Left lung (tissue), 10 donors: Measurements from ENCODE around the gene KLC4. TPM values are rescaled to one million over a fixed set of nuclear protein-coding genes. Genes with fewer than 3 reads are reported as not detected.
A peak's percentile ranks its signal among the peaks of the same experiment; 100 is the strongest.
"Not testable (repeated sequence)": the region's sequence is repeated elsewhere in the genome, so short reads cannot be mapped to it uniquely, and the experiment has no call there.

Experiments
- ATAC-seq: fragments of 200-7000 bp; cut with Tn5 transposase; one replicate; pipeline ENCODE4 v1.9.1; 2020; ENCODE audit warnings: moderate library complexity
- DNase-seq, 4 donors: peaks; one replicate each; pipeline ENCODE4 v3.0.0-alpha.2; 2013 to 2020
- H3K27ac ChIP-seq, 2 donors: fragments of 200-600 bp; sonication (generic) in 1 of 2; one replicate each; pipeline versions ENCODE4 v1.5.0 to v1.8.0; 2020 to 2021
- H3K27me3 ChIP-seq, 2 donors: fragments of 200-600 bp; sonication (generic) in 1 of 2; one replicate each; pipeline versions ENCODE4 v1.5.0 to v1.8.0; 2020 to 2021
- H3K36me3 ChIP-seq, 2 donors: fragments of 200-600 bp; sonication (generic) in 1 of 2; one replicate each; pipeline versions ENCODE4 v1.5.0 to v1.8.0; 2020 to 2021
- H3K4me1 ChIP-seq, 2 donors: fragments of 200-600 bp; one replicate each; pipeline ENCODE4 v1.8.0; 2021
- H3K4me3 ChIP-seq, 2 donors: fragments of 200-600 bp; sonication (generic) in 1 of 2; one replicate each; pipeline versions ENCODE4 v1.5.0 to v1.8.0; 2020 to 2021; ENCODE audit warnings: mild to moderate bottlenecking in 1 of 2
- H3K9me3 ChIP-seq, 2 donors: fragments of 200-600 bp; sonication (generic) in 1 of 2; one replicate each; pipeline versions ENCODE4 v1.5.0 to v1.8.0; 2020 to 2021
- CTCF ChIP-seq, 2 donors: fragments of 200-600 bp; sonication (generic) in 1 of 2; IDR thresholded peaks; one replicate each; pipeline versions ENCODE4 v1.5.0 to v1.8.0; 2021; ENCODE audit warnings: antibody characterized with exemption in 2 of 2
- intact Hi-C, 2 donors: fragments of 100-400 bp; cut with DNase I; formaldehyde crosslinking; loops; one replicate each; pipeline versions ENCODE4 v1.11.2 to v1.14.2; 2022
- polyA plus RNA-seq, 6 donors: library from polyadenylated mRNA; unstranded; fragments of 120-200 nt; gene quantifications; one replicate each; pipeline ENCODE4 v1.2.1, GENCODE V29; 2013; ENCODE audit not compliant: insufficient read length in 6 of 6
- total RNA-seq, 2 donors: library from RNA; stranded (reverse); fragmentation: NEBNext Ultra II Directional; extraction: Animal tissue kit (Norgen Biotek cat#: 25700); gene quantifications; one replicate each; pipeline ENCODE4 v1.2.1, GENCODE V29; 2021
- donor health status: DM: no; HTN: yes; CAD: no.
- donor health status: DM: no; HTN: no; CAD: no.

The KLC4 gene
- total and polyA plus RNA-seq, 8 donors, result 20.2 to 55.6 (median 51.3) TPM

- intact Hi-C loops, result no loop called here
- TF ChIP-seq CTCF (IDR thresholded peaks at IDR 0.05), result no peak
- H3K4me3 ChIP-seq, result no peak overlapping the region
- no peak overlapping the region for H3K27ac ChIP-seq
- DNase-seq (no peak), ATAC-seq (no peak)
- H3K27me3 ChIP-seq, result no peaks in the 10 kb centered on the region
- H3K4me1 ChIP-seq, result no peaks in the 10 kb centered on the region
- no peaks in the 10 kb centered on the region for H3K36me3 ChIP-seq
- no peaks in the 10 kb centered on the region for H3K9me3 ChIP-seq
Observed at GRCh38 chr6:43105538-43106222, 46.2 kb downstream of the KLC4 start.

GRCh38 chr6:43107344-43108062 lies 48.1 kb downstream of the KLC4 start:
- DNase-seq (no peak), ATAC-seq (no peak)
- intact Hi-C loops, result no loop called here
- Histone ChIP-seq H3K9me3 (no peaks in the 10 kb centered on the region), H3K36me3 (no peaks in the 10 kb centered on the region), H3K4me3 (no peak overlapping the region), H3K4me1 (no peaks in the 10 kb centered on the region), H3K27me3 (no peaks in the 10 kb centered on the region), H3K27ac (no peak overlapping the region)
- TF ChIP-seq CTCF (IDR thresholded peaks at IDR 0.05), result no peak

- no peak for DNase-seq
Observed at GRCh38 chr6:43113431-43114260, 54.2 kb downstream of the KLC4 start.

GRCh38 chr6:43115365-43115764 lies 55.9 kb downstream of the KLC4 start:
- Histone ChIP-seq H3K36me3 (no peaks in the 10 kb centered on the region), H3K9me3 (no peaks in the 10 kb centered on the region), H3K4me1 (peaks cover 17 to 37% of the 10 kb centered on the region in 2 donors), H3K27ac (peak overlapping the region in 1 of 2 donors; percentile 89), H3K4me3 (no peak overlapping the region), H3K27me3 (no peaks in the 10 kb centered on the region)
- DNase-seq (no peak), ATAC-seq (no peak)
- intact Hi-C loops, result no loop called here
- TF ChIP-seq CTCF (IDR thresholded peaks at IDR 0.05), result no peak

More at GRCh38 chr6:43113431-43114260, 54.2 kb downstream of the KLC4 start:
- H3K36me3 ChIP-seq, result no peaks in the 10 kb centered on the region
- peak; percentile 51 for ATAC-seq
- H3K4me3 ChIP-seq, result no peak overlapping the region
- H3K27ac ChIP-seq, result peak overlapping the region; percentile 58 to 69
- no peak for TF ChIP-seq CTCF (IDR thresholded peaks at IDR 0.05)
- H3K27me3 ChIP-seq, result no peaks in the 10 kb centered on the region
- intact Hi-C loops, result no loop called here
- H3K4me1 ChIP-seq, result peaks cover 14 to 37% of the 10 kb centered on the region in 2 donors
- no peaks in the 10 kb centered on the region for H3K9me3 ChIP-seq

- H3K36me3 ChIP-seq, intact Hi-C loops, H3K9me3 ChIP-seq, H3K27ac ChIP-seq, H3K27me3 ChIP-seq, H3K4me3 ChIP-seq, DNase-seq, ATAC-seq: not testable (repeated sequence)
- H3K4me1 ChIP-seq, result peaks cover 20 to 42% of the 10 kb centered on the region in 2 donors
Observed at GRCh38 chr6:43117466-43117865, 58.0 kb downstream of the KLC4 start.
